ENCODE measurements around the gene CTAGE6. TPM values are rescaled to one million over a fixed set of nuclear protein-coding genes. Genes with fewer than 3 reads are reported as not detected.
"Not testable (repeated sequence)": the region's sequence is repeated elsewhere in the genome, so short reads cannot be mapped to it uniquely, and the experiment has no call there.

CTAGE6 gene, protein sequence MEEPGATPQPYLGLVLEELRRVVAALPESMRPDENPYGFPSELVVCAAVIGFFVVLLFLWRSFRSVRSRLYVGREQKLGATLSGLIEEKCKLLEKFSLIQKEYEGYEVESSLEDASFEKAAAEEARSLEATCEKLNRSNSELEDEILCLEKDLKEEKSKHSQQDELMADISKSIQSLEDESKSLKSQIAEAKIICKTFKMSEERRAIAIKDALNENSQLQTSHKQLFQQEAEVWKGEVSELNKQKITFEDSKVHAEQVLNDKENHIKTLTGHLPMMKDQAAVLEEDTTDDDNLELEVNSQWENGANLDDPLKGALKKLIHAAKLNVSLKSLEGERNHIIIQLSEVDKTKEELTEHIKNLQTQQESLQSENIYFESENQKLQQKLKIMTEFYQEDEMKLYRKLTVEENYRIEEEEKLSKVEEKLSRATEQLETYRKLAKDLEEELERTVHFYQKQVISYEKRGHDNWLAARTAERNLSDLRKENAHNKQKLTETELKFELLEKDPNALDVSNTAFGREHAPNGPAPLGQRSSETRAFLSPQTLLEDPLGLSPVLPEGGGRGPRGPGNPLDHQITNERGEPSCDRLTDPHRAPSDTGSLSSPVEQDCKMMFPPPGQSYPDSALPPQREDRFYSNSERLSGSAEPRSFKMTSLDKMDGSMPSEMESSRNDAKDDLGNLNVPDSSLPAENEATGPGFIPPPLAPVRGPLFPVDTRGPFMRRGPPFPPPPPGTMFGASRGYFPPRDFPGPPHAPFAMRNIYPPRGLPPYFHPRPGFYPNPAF
- total RNA-seq (1 to 10 TPM in 2 of 7 donors, under 1 TPM in 4, not detected in 1; 0.23 to 3.2 (median 0.41) TPM), polyA plus RNA-seq (under 1 TPM; 0.08 to 0.13 TPM)
- long read RNA-seq, donor 1, partial matches to known transcripts: 0 of 3 reads
- long read RNA-seq, donor 1, other reads (novel, unspliced or antisense): 3 of 3 reads
- long read RNA-seq, donor 2: 0 reads
- long read RNA-seq, donor 3: 0 reads

GRCh38 chr7:143757596-143757995 is at the start of gene CTAGE6:
Gene CTAGE6, minus strand, starts transcription at chr7:143757696. Its CDS starts 38 bp downstream, at chr7:143757658.
- 100% methylated on average over 1 of the region's 19 CpGs; no CpG with 5 or more reads in 2 of the 3 donors for WGBS, 3 donors
- H3K27me3 ChIP-seq; H3K4me1 ChIP-seq (ENCODE audit: insufficient read depth); intact Hi-C loops (cut with DNase I); H3K4me3 ChIP-seq; H3K36me3 ChIP-seq; H3K9me3 ChIP-seq; DNase-seq; H3K27ac ChIP-seq: not testable (repeated sequence)

DNA sequence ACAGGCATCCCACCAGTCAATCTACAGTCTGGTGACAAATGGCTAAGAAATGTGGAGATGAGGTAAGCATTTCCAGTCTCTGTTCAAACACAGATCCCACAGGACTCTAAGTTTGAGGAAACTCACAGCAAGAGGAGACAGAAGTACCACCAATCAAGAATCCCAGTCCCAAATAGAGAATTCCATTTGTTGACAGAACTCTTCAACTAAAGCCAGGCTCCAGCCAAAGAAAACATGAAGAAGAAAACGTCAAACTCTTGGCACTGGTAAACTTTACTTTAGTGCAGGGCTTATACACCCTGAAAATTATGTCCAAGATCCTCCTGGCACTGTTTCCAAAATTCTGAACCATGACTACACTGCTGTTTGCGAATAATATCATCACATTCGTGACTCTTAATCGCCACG is 49.2 kb upstream of the CTAGE6 start:
- WGBS, 3 donors: no CpG with 5 or more reads among the region's 5 CpGs
- H3K36me3 ChIP-seq; H3K27ac ChIP-seq; intact Hi-C loops (cut with DNase I); H3K9me3 ChIP-seq; H3K4me1 ChIP-seq (ENCODE audit: insufficient read depth); H3K4me3 ChIP-seq; DNase-seq; H3K27me3 ChIP-seq: not testable (repeated sequence)

DNA sequence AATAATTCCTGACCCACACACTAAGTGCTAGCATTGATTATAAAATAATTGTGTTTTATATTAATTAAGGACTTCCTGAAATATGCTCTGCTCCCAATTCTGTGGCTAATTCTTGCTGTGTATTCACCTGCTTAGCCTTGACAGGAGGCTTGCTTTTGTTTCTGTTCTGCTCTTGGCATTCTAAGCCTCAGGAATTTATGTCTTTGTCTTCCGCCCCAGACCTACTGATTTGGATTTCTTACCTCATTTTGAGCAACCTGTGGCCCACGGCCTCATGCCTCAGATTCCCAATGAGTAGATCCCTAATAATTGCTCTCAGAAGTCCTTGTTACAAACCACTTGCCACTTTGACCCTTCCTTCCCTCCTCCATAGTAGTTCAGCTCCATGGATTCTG is 40.4 kb upstream of the CTAGE6 start:
- WGBS, 3 donors: 71 to 86% methylated on average over 1 to 2 of the region's 2 CpGs; no CpG with 5 or more reads in 1 of the 3 donors
- H3K4me3 ChIP-seq; DNase-seq; H3K27me3 ChIP-seq; H3K27ac ChIP-seq; H3K9me3 ChIP-seq; H3K36me3 ChIP-seq; H3K4me1 ChIP-seq (ENCODE audit: insufficient read depth); intact Hi-C loops (cut with DNase I): not testable (repeated sequence)

- H3K4me3 ChIP-seq; H3K36me3 ChIP-seq; H3K27ac ChIP-seq; H3K27me3 ChIP-seq; intact Hi-C loops (cut with DNase I); H3K9me3 ChIP-seq; H3K4me1 ChIP-seq (ENCODE audit: insufficient read depth): not testable (repeated sequence)
- DNase-seq: peak in 1 of 5 donors; percentile 3
- 94% methylated on average over 1 of the region's 6 CpGs; no CpG with 5 or more reads in 2 of the 3 donors for WGBS, 3 donors
These were observed 39.8 kb upstream of the CTAGE6 start for GRCh38 chr7:143797119-143797895.

DNA sequence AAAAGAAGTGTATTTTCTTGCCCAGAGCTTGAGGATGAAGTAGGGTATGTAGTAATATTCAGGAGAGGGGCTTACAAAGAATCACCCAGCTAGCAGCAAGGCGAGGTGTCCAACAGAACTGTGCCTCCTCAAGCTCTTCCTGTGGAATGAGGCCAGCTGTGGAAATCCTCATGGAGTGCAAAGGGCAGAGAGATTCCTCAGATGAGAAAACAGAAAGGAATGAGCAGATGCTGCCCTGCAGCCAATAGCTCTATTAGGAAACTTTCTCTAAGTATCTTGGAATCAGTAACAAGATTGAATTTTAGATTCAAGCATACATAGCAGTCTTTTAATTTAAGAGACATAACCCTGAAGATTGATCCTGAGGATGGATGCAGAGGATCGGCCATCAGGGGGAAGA is 38.2 kb upstream of the CTAGE6 start:
- H3K4me3 ChIP-seq; H3K27me3 ChIP-seq; H3K36me3 ChIP-seq; H3K27ac ChIP-seq; H3K9me3 ChIP-seq; H3K4me1 ChIP-seq (ENCODE audit: insufficient read depth); intact Hi-C loops (cut with DNase I); DNase-seq: not testable (repeated sequence)
- no CpG with 5 or more reads among the region's 2 CpGs for WGBS, 3 donors

GRCh38 chr7:143792633-143793032 is 35.1 kb upstream of the CTAGE6 start:
- DNase-seq; H3K4me3 ChIP-seq; H3K36me3 ChIP-seq; intact Hi-C loops (cut with DNase I); H3K4me1 ChIP-seq (ENCODE audit: insufficient read depth); H3K9me3 ChIP-seq; H3K27me3 ChIP-seq; H3K27ac ChIP-seq: not testable (repeated sequence)
- 94 to 100% (median 97%) methylated on average over 2 of the region's 2 CpGs for WGBS, 3 donors

DNA sequence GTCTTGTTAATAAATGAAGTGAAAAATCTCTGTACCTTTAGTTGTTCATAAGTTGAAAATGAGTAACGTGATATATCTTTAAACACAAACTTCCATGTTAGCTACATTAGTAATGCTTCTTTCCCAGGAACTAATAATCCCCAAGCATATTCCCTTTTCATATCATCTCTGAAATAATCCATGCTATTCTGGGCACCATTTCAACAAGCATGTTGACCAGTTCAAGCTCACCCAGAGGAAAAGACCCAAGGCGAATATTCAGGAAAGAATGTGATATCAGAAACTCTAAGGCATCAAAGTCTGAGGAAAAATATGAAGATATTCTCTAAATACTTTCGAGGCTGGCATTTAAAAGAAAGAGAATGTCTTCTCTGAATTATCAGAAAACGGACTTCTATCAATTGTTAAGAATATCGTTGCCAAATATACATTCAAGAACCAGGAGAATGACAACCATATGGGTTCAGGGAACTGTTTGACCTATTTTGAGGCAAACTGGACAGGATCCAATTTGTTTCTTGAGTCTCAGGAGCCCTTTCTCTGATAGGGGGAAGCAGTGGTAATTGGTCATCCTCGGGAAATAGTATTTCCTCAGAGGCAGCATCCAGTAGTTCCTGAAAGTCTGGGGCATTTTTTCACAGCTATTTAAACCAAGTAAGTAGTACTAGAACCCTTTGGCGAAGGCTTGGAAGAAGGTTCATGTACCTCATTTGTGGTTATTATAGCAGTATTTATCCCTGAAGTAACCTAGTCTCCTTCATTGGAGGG is 28.1 kb upstream of the CTAGE6 start:
- H3K9me3 ChIP-seq; H3K27me3 ChIP-seq; H3K27ac ChIP-seq; intact Hi-C loops (cut with DNase I); DNase-seq; H3K4me1 ChIP-seq (ENCODE audit: insufficient read depth); H3K4me3 ChIP-seq; H3K36me3 ChIP-seq: not testable (repeated sequence)
- WGBS, 3 donors: no CpG with 5 or more reads among the region's 7 CpGs

DNA sequence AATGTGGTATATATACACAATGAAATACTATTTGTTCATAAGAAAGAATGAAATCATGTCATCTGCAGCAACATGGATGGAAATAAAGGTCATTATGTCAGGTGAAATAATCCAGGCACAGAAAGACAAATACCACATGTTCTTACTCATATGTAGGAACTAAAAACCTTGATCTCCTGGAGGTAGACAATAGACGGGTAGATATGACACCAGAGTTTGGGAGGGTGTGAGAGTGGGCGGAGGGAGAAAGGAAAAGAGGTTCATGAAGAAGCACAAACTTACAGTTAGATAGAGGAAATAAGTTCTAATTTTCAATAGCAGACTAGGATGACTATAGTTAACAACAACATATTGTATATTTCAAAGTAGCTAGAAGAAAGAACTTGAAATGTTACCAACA is 22.1 kb upstream of the CTAGE6 start:
- H3K9me3 ChIP-seq; H3K36me3 ChIP-seq; H3K4me3 ChIP-seq; H3K27me3 ChIP-seq; H3K27ac ChIP-seq; DNase-seq; intact Hi-C loops (cut with DNase I); H3K4me1 ChIP-seq (ENCODE audit: insufficient read depth): not testable (repeated sequence)
- WGBS, 3 donors: 84% methylated on average over 2 of the region's 2 CpGs; no CpG with 5 or more reads in 2 of the 3 donors

- H3K9me3 ChIP-seq; DNase-seq; H3K36me3 ChIP-seq; intact Hi-C loops (cut with DNase I); H3K27ac ChIP-seq; H3K4me3 ChIP-seq; H3K27me3 ChIP-seq; H3K4me1 ChIP-seq (ENCODE audit: insufficient read depth): not testable (repeated sequence)
- WGBS, 3 donors: 92% methylated on average over 3 of the region's 5 CpGs; no CpG with 5 or more reads in 2 of the 3 donors
These were observed 15.4 kb upstream of the CTAGE6 start for GRCh38 chr7:143772738-143773468.

DNA sequence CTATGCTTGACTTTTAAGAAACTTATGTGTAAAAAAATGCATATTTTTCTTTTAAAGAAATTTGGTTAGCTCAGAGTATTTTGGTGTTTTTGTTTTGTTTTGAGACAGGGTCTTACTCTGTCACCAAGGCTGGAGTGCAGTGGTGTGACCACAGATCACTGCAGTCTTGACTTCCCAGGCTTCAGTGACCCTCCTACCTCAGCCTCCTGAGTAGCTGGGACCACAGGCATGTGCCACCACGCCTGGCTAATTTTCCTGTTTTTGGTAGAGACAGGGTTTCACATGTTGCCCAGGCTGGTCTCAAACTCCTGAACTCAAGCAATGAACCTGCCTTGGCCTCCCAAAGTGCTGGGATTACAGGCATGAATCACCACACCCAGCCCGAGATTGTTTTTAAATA is 10.0 kb upstream of the CTAGE6 start:
- H3K4me3 ChIP-seq; H3K27me3 ChIP-seq; H3K9me3 ChIP-seq; H3K36me3 ChIP-seq; H3K27ac ChIP-seq; intact Hi-C loops (cut with DNase I); H3K4me1 ChIP-seq (ENCODE audit: insufficient read depth); DNase-seq: not testable (repeated sequence)
- WGBS, 3 donors: 78 to 97% (median 83%) methylated on average over 2 of the region's 2 CpGs

All from ovary (tissue), 10 donors.